Measurements from ENCODE around the gene PCBD1.

DNA sequence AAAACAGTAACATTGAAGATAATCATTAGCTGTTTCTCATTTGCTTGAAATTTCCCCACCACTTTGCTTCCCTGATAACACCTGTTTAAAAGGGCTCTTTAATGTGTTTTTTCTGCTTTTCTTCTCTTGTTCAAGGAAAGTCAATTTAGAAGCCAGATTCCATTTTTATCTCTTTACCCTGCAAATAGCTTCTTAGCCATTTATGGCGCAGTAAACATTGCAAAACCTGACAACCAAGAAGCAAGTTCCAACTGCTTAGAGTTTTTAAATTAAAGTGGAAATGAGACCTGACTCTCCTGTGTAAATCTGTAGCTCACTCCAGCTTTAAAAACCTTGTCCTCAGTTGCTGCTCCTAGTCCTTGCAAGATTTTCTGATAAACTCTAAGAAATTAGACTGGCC is 42.5 kb downstream of the PCBD1 start:
- TF ChIP-seq, protein P1, sequence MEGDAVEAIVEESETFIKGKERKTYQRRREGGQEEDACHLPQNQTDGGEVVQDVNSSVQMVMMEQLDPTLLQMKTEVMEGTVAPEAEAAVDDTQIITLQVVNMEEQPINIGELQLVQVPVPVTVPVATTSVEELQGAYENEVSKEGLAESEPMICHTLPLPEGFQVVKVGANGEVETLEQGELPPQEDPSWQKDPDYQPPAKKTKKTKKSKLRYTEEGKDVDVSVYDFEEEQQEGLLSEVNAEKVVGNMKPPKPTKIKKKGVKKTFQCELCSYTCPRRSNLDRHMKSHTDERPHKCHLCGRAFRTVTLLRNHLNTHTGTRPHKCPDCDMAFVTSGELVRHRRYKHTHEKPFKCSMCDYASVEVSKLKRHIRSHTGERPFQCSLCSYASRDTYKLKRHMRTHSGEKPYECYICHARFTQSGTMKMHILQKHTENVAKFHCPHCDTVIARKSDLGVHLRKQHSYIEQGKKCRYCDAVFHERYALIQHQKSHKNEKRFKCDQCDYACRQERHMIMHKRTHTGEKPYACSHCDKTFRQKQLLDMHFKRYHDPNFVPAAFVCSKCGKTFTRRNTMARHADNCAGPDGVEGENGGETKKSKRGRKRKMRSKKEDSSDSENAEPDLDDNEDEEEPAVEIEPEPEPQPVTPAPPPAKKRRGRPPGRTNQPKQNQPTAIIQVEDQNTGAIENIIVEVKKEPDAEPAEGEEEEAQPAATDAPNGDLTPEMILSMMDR (IDR thresholded peaks at IDR 0.05) = no peak
- TF ChIP-seq POLR2A (IDR thresholded peaks at IDR 0.05) = no peak

Data from testis (tissue), 2 donors.